Adipocyte (in vitro differentiated cells): ENCODE results near the gene SCAF1.

Experiments
- DNase-seq: peaks from one replicate; pipeline ENCODE4 v3.0.0-alpha.2; 2015; ENCODE audit warnings: low read depth
- H3K27me3 ChIP-seq: replicated peaks from 2 replicates; pipeline ENCODE4 v1.7.0; 2013; ENCODE audit warnings: mild to moderate bottlenecking, low read length, moderate library complexity; ENCODE audit not compliant: control insufficient read depth, insufficient read depth
- H3K36me3 ChIP-seq: 2 replicates; pipeline ENCODE4 v1.7.0; 2013; ENCODE audit warnings: low read length, mild to moderate bottlenecking, moderate library complexity; ENCODE audit not compliant: control insufficient read depth, insufficient read depth, severe bottlenecking
- H3K4me1 ChIP-seq: 2 replicates; pipeline ENCODE4 v1.7.0; 2013; ENCODE audit warnings: mild to moderate bottlenecking, low read length, moderate library complexity; ENCODE audit not compliant: control insufficient read depth, insufficient read depth
- H3K4me3 ChIP-seq: 2 replicates; pipeline ENCODE4 v1.7.0; 2013; ENCODE audit warnings: mild to moderate bottlenecking, low read length, moderate library complexity
- H3K9ac ChIP-seq: 2 replicates; pipeline ENCODE4 v1.7.0; 2013; ENCODE audit warnings: mild to moderate bottlenecking, low read length, moderate library complexity
- H3K9me3 ChIP-seq: 2 replicates; pipeline ENCODE4 v1.7.0; 2013; ENCODE audit warnings: mild to moderate bottlenecking, low read length, moderate library complexity; ENCODE audit not compliant: control insufficient read depth

SCAF1 gene

GRCh38 chr19:49641688-49642491 lies at the start of gene SCAF1:
Gene SCAF1, plus strand, starts transcription at chr19:49642209. Its CDS starts 2,818 bp downstream, at chr19:49645027.
- H3K27me3 ChIP-seq: no peaks in the 10 kb centered on the region
- peak; percentile 100 for DNase-seq
- H3K4me3 ChIP-seq: peak within 1 kb of the TSS; percentile 98
- H3K36me3 ChIP-seq: peaks cover 9% of the 10 kb centered on the region
- no peaks in the 10 kb centered on the region for H3K9me3 ChIP-seq
- H3K4me1 ChIP-seq: peaks cover 34% of the 10 kb centered on the region
- H3K9ac ChIP-seq: peak within 1 kb of the TSS; percentile 100

GRCh38 chr19:49592486-49593232 lies 49.4 kb upstream of the SCAF1 start:
- Histone ChIP-seq H3K9ac (peak overlapping the region; percentile 86), H3K36me3 (peaks cover 24% of the 10 kb centered on the region), H3K27me3 (no peaks in the 10 kb centered on the region), H3K4me3 (peak overlapping the region; percentile 85), H3K9me3 (no peaks in the 10 kb centered on the region), H3K4me1 (peaks cover 15% of the 10 kb centered on the region)
- DNase-seq: peak; percentile 34

- peaks cover 27% of the 10 kb centered on the region for H3K36me3 ChIP-seq
- H3K9ac ChIP-seq: peak overlapping the region; percentile 86
- peaks cover 15% of the 10 kb centered on the region for H3K4me1 ChIP-seq
- H3K9me3 ChIP-seq: no peaks in the 10 kb centered on the region
- peak; percentile 97 for DNase-seq
- peak overlapping the region; percentile 85 for H3K4me3 ChIP-seq
- H3K27me3 ChIP-seq: no peaks in the 10 kb centered on the region
Observed at GRCh38 chr19:49593233-49594113, 48.5 kb upstream of the SCAF1 start.

GRCh38 chr19:49594157-49594992 lies 47.6 kb upstream of the SCAF1 start:
- Histone ChIP-seq H3K4me1 (peaks cover 15% of the 10 kb centered on the region), H3K9ac (peak overlapping the region; percentile 4), H3K4me3 (no peak overlapping the region), H3K36me3 (peaks cover 36% of the 10 kb centered on the region), H3K9me3 (no peaks in the 10 kb centered on the region), H3K27me3 (no peaks in the 10 kb centered on the region)
- DNase-seq: no peak

- no peaks in the 10 kb centered on the region for H3K27me3 ChIP-seq
- peaks cover 14% of the 10 kb centered on the region for H3K4me1 ChIP-seq
- H3K4me3 ChIP-seq: no peak overlapping the region
- H3K9ac ChIP-seq: no peak overlapping the region
- peaks cover 44% of the 10 kb centered on the region for H3K36me3 ChIP-seq
- no peak for DNase-seq
- H3K9me3 ChIP-seq: no peaks in the 10 kb centered on the region
Observed at GRCh38 chr19:49594993-49595818, 46.8 kb upstream of the SCAF1 start.

- no peak overlapping the region for H3K4me3 ChIP-seq
- no peaks in the 10 kb centered on the region for H3K27me3 ChIP-seq
- peaks cover 50% of the 10 kb centered on the region for H3K36me3 ChIP-seq
- peaks cover 11% of the 10 kb centered on the region for H3K4me1 ChIP-seq
- DNase-seq: no peak
- no peak overlapping the region for H3K9ac ChIP-seq
- no peaks in the 10 kb centered on the region for H3K9me3 ChIP-seq
Observed at GRCh38 chr19:49595819-49596404, 46.1 kb upstream of the SCAF1 start.

GRCh38 chr19:49596407-49596806 lies 45.6 kb upstream of the SCAF1 start:
- Histone ChIP-seq H3K4me1 (peaks cover 11% of the 10 kb centered on the region), H3K4me3 (no peak overlapping the region), H3K9ac (no peak overlapping the region), H3K36me3 (peaks cover 53% of the 10 kb centered on the region), H3K9me3 (no peaks in the 10 kb centered on the region), H3K27me3 (no peaks in the 10 kb centered on the region)
- DNase-seq: no peak

GRCh38 chr19:49596954-49597702 lies 44.9 kb upstream of the SCAF1 start:
- Histone ChIP-seq H3K36me3 (peaks cover 59% of the 10 kb centered on the region), H3K4me3 (no peak overlapping the region)
- no peak for DNase-seq

GRCh38 chr19:49597703-49597974 lies 44.4 kb upstream of the SCAF1 start:
- peaks cover 65% of the 10 kb centered on the region for H3K36me3 ChIP-seq
- H3K4me3 ChIP-seq: no peak overlapping the region
- peaks cover 7% of the 10 kb centered on the region for H3K4me1 ChIP-seq
- no peak overlapping the region for H3K9ac ChIP-seq
- DNase-seq: no peak
- H3K27me3 ChIP-seq: no peaks in the 10 kb centered on the region
- H3K9me3 ChIP-seq: no peaks in the 10 kb centered on the region

More at GRCh38 chr19:49596954-49597702, 44.9 kb upstream of the SCAF1 start:
- H3K4me1 ChIP-seq: peaks cover 11% of the 10 kb centered on the region
- no peaks in the 10 kb centered on the region for H3K27me3 ChIP-seq
- no peak overlapping the region for H3K9ac ChIP-seq
- no peaks in the 10 kb centered on the region for H3K9me3 ChIP-seq
